GM12874 (cell line): ENCODE results near the gene NECAB2.

Experiments used
- TF ChIP-seq, protein P1 (sequence below): IDR thresholded peaks from 2 replicates; pipeline ENCODE4 v1.5.1; 2011; ENCODE audit warnings: low read depth, mild to moderate bottlenecking, control low read depth, low read length, moderate library complexity; ENCODE audit not compliant: insufficient read depth

NECAB2 gene

GRCh38 chr16:83956336-83957289 is 11.4 kb upstream of the NECAB2 start:
- TF ChIP-seq, protein P1, sequence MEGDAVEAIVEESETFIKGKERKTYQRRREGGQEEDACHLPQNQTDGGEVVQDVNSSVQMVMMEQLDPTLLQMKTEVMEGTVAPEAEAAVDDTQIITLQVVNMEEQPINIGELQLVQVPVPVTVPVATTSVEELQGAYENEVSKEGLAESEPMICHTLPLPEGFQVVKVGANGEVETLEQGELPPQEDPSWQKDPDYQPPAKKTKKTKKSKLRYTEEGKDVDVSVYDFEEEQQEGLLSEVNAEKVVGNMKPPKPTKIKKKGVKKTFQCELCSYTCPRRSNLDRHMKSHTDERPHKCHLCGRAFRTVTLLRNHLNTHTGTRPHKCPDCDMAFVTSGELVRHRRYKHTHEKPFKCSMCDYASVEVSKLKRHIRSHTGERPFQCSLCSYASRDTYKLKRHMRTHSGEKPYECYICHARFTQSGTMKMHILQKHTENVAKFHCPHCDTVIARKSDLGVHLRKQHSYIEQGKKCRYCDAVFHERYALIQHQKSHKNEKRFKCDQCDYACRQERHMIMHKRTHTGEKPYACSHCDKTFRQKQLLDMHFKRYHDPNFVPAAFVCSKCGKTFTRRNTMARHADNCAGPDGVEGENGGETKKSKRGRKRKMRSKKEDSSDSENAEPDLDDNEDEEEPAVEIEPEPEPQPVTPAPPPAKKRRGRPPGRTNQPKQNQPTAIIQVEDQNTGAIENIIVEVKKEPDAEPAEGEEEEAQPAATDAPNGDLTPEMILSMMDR = peak; percentile 96

DNA sequence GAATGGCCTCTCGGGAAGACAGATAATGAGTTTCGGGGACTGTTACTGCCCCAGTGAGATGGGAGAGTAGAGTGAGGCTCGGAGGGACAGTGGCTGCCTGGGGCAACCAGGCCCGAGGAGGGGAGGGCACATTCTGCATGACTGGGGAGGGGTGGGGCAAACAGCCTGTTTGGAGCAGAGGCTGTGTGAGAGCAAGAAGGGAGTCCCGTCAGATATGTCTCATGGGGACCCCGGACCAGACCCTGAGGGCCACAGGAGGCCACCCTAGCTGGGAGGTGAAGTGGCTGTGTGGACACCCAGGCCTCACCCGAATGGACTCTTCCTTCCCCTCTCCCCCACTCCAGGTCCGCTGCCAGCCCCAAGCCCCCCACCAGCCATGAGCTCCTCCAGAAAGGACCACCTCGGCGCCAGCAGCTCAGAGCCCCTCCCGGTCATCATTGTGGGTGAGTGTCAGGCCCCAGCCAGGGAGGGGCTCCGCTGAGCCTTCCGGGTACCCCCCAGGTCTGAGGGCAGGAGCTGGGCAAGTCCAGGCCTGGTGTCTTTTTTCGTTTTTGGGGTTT is 10.7 kb upstream of the NECAB2 start:
- TF ChIP-seq, protein P1 = no peak

- TF ChIP-seq, protein P1 = no peak
These were observed 9.8 kb upstream of the NECAB2 start for GRCh38 chr16:83958137-83958845.

DNA sequence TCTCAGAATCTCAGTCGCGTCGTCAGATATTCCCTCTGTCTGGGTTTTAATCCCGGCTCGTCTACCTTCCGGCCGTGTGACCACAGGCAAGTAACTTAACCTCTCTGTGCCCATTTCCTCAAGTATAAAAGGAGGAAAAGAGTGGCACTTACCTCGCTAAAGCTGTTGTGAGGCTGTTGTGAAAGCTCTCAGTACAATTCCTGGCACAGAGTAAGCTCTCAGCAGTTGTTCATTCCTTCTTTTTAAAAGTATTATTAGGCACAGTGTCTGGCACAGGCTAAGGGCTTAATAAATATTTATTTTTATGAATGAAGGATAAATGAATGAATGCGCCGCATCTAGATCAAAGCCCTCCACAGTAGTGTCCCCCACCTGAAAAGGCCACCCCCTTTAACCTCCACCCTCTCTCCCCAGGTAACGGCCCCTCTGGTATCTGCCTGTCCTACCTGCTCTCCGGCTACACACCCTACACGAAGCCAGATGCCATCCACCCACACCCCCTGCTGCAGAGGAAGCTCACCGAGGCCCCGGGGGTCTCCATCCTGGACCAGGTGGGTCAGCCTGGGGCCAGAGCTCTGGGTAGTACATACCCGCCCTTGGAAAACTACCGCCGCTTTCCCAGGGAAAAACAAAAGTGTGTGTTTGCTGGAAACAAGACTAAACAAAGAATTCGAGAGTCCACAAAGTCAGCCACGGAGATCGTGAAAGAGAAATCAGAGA is 9.0 kb upstream of the NECAB2 start:
- TF ChIP-seq, protein P1 = no peak

DNA sequence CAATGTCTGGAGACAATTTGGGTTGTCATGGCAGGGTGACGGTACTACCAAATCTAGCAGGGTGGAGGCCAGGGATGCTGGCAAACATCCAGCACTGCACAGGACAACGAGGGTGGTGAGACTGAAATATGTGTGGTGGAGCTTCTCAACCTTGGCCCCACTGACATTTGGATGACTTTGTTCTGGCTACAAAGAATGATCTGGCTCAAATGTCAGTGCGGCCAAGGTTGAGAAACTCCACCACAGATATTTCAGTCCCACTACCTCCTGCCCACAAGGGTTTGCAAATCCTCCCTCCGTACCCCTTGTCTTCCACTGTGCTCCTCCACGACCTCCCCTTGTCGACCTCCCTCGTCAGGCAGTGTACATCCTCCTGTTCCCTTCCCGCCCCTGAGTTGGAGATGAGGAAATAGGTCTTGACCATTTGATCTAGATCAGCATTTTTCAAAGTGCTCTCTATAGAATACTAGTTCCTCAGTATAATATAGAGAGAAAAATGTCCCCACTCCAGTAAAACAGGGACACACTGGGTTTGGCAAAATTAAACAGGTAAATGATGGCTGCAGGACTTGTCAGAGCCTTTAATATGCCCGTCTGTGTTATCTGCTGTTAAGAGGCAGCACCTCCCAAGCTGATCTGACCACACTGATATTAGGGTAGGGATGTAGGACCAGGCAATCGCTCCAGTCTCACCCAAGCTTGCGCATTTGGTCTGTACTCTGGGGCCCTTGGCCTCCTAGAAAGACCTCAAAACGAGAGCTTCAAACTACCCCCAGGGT is 8.2 kb upstream of the NECAB2 start:
- TF ChIP-seq, protein P1 = no peak

DNA sequence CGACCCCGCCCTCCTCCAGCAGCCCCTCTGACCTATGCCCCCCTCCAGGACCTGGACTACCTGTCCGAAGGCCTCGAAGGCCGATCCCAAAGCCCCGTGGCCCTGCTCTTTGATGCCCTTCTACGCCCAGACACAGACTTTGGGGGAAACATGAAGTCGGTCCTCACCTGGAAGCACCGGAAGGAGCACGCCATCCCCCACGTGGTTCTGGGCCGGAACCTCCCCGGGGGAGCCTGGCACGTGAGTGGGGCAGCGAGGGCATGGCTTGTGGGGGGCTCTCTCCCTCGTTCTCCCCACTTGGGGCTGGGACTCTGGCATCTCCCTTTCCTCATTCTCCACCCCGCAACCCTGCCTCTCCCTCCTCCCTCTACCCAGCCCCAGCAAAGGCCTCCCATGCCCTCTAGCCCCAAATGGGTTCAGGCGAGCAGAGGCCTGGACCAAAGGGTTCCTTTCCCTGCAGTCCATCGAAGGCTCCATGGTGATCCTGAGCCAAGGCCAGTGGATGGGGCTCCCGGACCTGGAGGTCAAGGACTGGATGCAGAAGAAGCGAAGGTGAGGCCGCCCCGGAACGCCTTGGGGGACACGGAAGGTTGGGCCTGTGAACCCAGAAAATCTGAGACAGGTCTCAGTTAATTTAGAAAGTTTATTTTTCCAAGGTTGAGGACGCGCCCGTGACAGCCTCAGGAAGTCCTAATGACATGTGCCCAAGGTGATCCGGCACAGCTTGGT is 7.4 kb upstream of the NECAB2 start:
- TF ChIP-seq, protein P1 = no peak
